H1 (cell line): ENCODE data around the gene C5orf34. TPM values are rescaled to one million over a fixed set of nuclear protein-coding genes. Genes with fewer than 3 reads are reported as not detected.

Source experiments
- CTCF ChIA-PET: fragments of 300-600 bp; sonication (Branson Sonifier 250); formaldehyde crosslinking; loops from one replicate; lab custom pipeline; 2021; ENCODE audit not compliant: partially characterized antibody; lab: Charles Lee
- POLR2A ChIA-PET: fragments of 300-600 bp; sonication (Branson Sonifier 250); formaldehyde crosslinking; loops from one replicate; lab custom pipeline; 2021; ENCODE audit warnings: inconsistent platforms; ENCODE audit not compliant: partially characterized antibody; lab: Charles Lee
- DNase-seq, 2 experiments: peaks; one replicate each; pipeline versions ENCODE4 v3.0.0 to v3.0.0-alpha.2; 2010 to 2022; ENCODE audit warnings: low spot score in 2 of 2, low read depth in 1 of 2, mixed read lengths in 1 of 2
- FAIRE-seq: peaks from 2 replicates; lab custom pipeline; 2011; peaks lifted over from hg19 to GRCh38; lab: Jason Lieb, UNC
- H2AFZ ChIP-seq: 2 replicates; pipeline ENCODE4 v1.8.1; 2012; ENCODE audit warnings: low read length, inconsistent platforms
- H2AK5ac ChIP-seq: 2 replicates; pipeline ENCODE4 v1.6.1; 2013; ENCODE audit warnings: low read depth, low read length
- H2BK120ac ChIP-seq: replicated peaks from 2 replicates; pipeline ENCODE3; 2013; ENCODE audit warnings: low read depth, low read length, inconsistent platforms
- H2BK12ac ChIP-seq: 2 replicates; pipeline ENCODE4 v1.6.1; 2013; ENCODE audit warnings: low read depth, low read length
- H2BK15ac ChIP-seq: 2 replicates; pipeline ENCODE4 v1.6.1; 2013; ENCODE audit warnings: low read length
- H2BK20ac ChIP-seq: 2 replicates; pipeline ENCODE4 v1.6.1; 2013; ENCODE audit warnings: low read length
- H2BK5ac ChIP-seq: 2 replicates; pipeline ENCODE4 v1.6.1; 2013; ENCODE audit warnings: low read depth, low read length
- H3K14ac ChIP-seq: 2 replicates; pipeline ENCODE4 v1.6.1; 2013; ENCODE audit warnings: inconsistent platforms; ENCODE audit not compliant: insufficient read length
- H3K18ac ChIP-seq: 2 replicates; pipeline ENCODE4 v1.6.1; 2013; ENCODE audit warnings: low read length; ENCODE audit errors: extremely low read depth
- H3K23ac ChIP-seq: 2 replicates; pipeline ENCODE4 v1.6.1; 2013; ENCODE audit warnings: inconsistent platforms; ENCODE audit not compliant: insufficient read length
- H3K23me2 ChIP-seq: 2 replicates; pipeline ENCODE4 v1.6.1; 2013; ENCODE audit warnings: low read depth, low read length
- H3K27ac ChIP-seq: 2 replicates; pipeline ENCODE4 v1.6.1; 2011; ENCODE audit warnings: low read depth, low read length, inconsistent platforms
- H3K27me3 ChIP-seq, 4 experiments: replicated peaks in 1 of 4; 1 replicate in 1 of 4; 2 replicates in 3 of 4; pipeline versions ENCODE4 v1.6.1 to v1.8.1; 2011 to 2013; ENCODE audit warnings: low read length in 3 of 4, mild to moderate bottlenecking in 3 of 4, inconsistent platforms in 2 of 4, mixed read lengths in 2 of 4, moderate library complexity in 1 of 4; ENCODE audit not compliant: control insufficient read depth in 3 of 4, insufficient read depth in 3 of 4; ENCODE audit errors: extremely low read depth in 1 of 4
- H3K36me3 ChIP-seq, 4 experiments: 2 replicates each; pipeline versions ENCODE4 v1.6.1 to v1.8.1; 2011 to 2013; ENCODE audit warnings: mild to moderate bottlenecking in 4 of 4, low read length in 3 of 4, moderate library complexity in 2 of 4, control low read depth in 1 of 4, inconsistent platforms in 1 of 4; ENCODE audit not compliant: insufficient read depth in 4 of 4, control insufficient read depth in 2 of 4
- H3K4ac ChIP-seq: replicated peaks from 2 replicates; pipeline ENCODE3; 2013; ENCODE audit warnings: low read length, low read depth, mixed read lengths, inconsistent platforms; ENCODE audit not compliant: insufficient read length
- H3K4me1 ChIP-seq, 4 experiments: replicated peaks in 1 of 4; 1 replicate in 1 of 4; 2 replicates in 3 of 4; pipeline versions ENCODE4 v1.6.1 to v1.8.1; 2011 to 2013; ENCODE audit warnings: low read length in 3 of 4, inconsistent platforms in 2 of 4, mixed read lengths in 1 of 4; ENCODE audit not compliant: insufficient read depth in 4 of 4, control insufficient read depth in 3 of 4
- H3K4me2 ChIP-seq, 2 experiments: 2 replicates each; pipeline versions ENCODE4 v1.6.1 to v1.8.1; 2011 to 2013; ENCODE audit warnings: low read depth in 2 of 2, low read length in 2 of 2, control low read depth in 1 of 2, inconsistent platforms in 1 of 2, mild to moderate bottlenecking in 1 of 2; ENCODE audit not compliant: insufficient read depth in 1 of 2
- H3K4me3 ChIP-seq, 4 experiments: fragments of 200-600, 300-600 bp in 1 of 4; sonication (generic), shearing (Covaris generic), sonication (Bioruptor Twin) in 1 of 4; 2 replicates each; pipeline versions ENCODE4 v1.5.1 to v1.8.1; 2011 to 2016; ENCODE audit warnings: low read length in 4 of 4, low read depth in 3 of 4, control low read depth in 2 of 4, inconsistent platforms in 2 of 4, mild to moderate bottlenecking in 2 of 4, mixed read lengths in 1 of 4, moderate library complexity in 1 of 4; ENCODE audit not compliant: insufficient read depth in 2 of 4; ENCODE audit errors: extremely low read depth in 1 of 4
- H3K56ac ChIP-seq: replicated peaks from 2 replicates; pipeline ENCODE3; 2013; ENCODE audit warnings: low read depth, mild to moderate bottlenecking, mixed read lengths, low read length, inconsistent platforms; ENCODE audit not compliant: insufficient read length
- H3K79me1 ChIP-seq: 2 replicates; pipeline ENCODE4 v1.6.1; 2013; ENCODE audit warnings: low read depth, low read length, control low read depth
- H3K79me2 ChIP-seq, 2 experiments: 2 replicates each; pipeline versions ENCODE4 v1.6.1 to v1.8.1; 2012 to 2013; ENCODE audit warnings: low read length in 2 of 2, mild to moderate bottlenecking in 2 of 2, inconsistent platforms in 1 of 2; ENCODE audit not compliant: insufficient read depth in 2 of 2, control insufficient read depth in 1 of 2
- H3K9ac ChIP-seq, 4 experiments: replicated peaks in 1 of 4; 1 replicate in 1 of 4; 2 replicates in 3 of 4; pipeline versions ENCODE4 v1.6.1 to v1.8.1; 2011 to 2013; ENCODE audit warnings: low read depth in 3 of 4, low read length in 3 of 4, control low read depth in 2 of 4, mild to moderate bottlenecking in 2 of 4, moderate library complexity in 2 of 4, inconsistent platforms in 1 of 4; ENCODE audit errors: extremely low read depth in 1 of 4
- H3K9me3 ChIP-seq, 2 experiments: 2 replicates each; pipeline versions ENCODE4 v1.6.1 to v1.8.1; 2012 to 2013; ENCODE audit warnings: mild to moderate bottlenecking in 2 of 2, moderate library complexity in 2 of 2, control low read depth in 1 of 2, inconsistent platforms in 1 of 2, low read depth in 1 of 2, low read length in 1 of 2, mixed read lengths in 1 of 2; ENCODE audit not compliant: insufficient read depth in 2 of 2
- H4K20me1 ChIP-seq, 2 experiments: replicated peaks in 1 of 2; 2 replicates each; pipeline versions ENCODE3 to v1.8.1; 2011 to 2013; ENCODE audit warnings: inconsistent platforms in 2 of 2, low read length in 2 of 2, mild to moderate bottlenecking in 1 of 2; ENCODE audit not compliant: insufficient read depth in 2 of 2, control insufficient read depth in 1 of 2
- H4K5ac ChIP-seq: 2 replicates; pipeline ENCODE4 v1.6.1; 2013; ENCODE audit warnings: low read length, low read depth, mixed read lengths, inconsistent platforms; ENCODE audit not compliant: insufficient read length
- H4K8ac ChIP-seq: 2 replicates; pipeline ENCODE4 v1.8.0; 2013; ENCODE audit warnings: mild to moderate bottlenecking, moderate library complexity, low read length, inconsistent platforms; ENCODE audit not compliant: insufficient read depth; ENCODE audit errors: extremely low read depth
- H4K91ac ChIP-seq: replicated peaks from 2 replicates; pipeline ENCODE3; 2013; ENCODE audit warnings: low read length, mixed read lengths, inconsistent platforms; ENCODE audit not compliant: insufficient read length
- CBX5 ChIP-seq: fragments of 300-800, 300-1000 bp; sonication (generic); IDR thresholded peaks from 2 replicates; pipeline ENCODE4 v1.7.1; 2016; ENCODE audit warnings: antibody characterized with exemption, low read length, low read depth
- CBX8 ChIP-seq: fragments of 300-800, 300-1000 bp; sonication (generic); IDR thresholded peaks from 2 replicates; pipeline ENCODE4 v1.7.1; 2016; ENCODE audit warnings: low read depth, low read length, borderline replicate concordance
- CHD2 ChIP-seq: IDR thresholded peaks from 2 replicates; pipeline ENCODE4 v1.6.1; 2012; ENCODE audit warnings: low read length, improper control_type of control experiment
- EGR1 ChIP-seq: IDR thresholded peaks from 2 replicates; pipeline ENCODE4 v1.6.1; 2011; ENCODE audit warnings: low read depth, low read length, borderline replicate concordance
- EZH2 ChIP-seq: fragments of 200-600 bp; sonication (generic); IDR thresholded peaks from 2 replicates; pipeline ENCODE4 v1.7.1; 2012; ENCODE audit warnings: low read depth, mild to moderate bottlenecking, moderate library complexity, low read length, inconsistent platforms; ENCODE audit not compliant: severe bottlenecking
- GTF2F1 ChIP-seq: IDR thresholded peaks from 2 replicates; pipeline ENCODE4 v1.6.1; 2012; ENCODE audit warnings: low read depth, low read length, improper control_type of control experiment, borderline replicate concordance
- JUN ChIP-seq: IDR thresholded peaks from 2 replicates; pipeline ENCODE4 v1.6.1; 2011; ENCODE audit warnings: low read depth, mild to moderate bottlenecking, improper control_type of control experiment, low read length
- NRF1 ChIP-seq: IDR thresholded peaks from 2 replicates; pipeline ENCODE4 v1.6.1; 2011; ENCODE audit warnings: mild to moderate bottlenecking, low read depth, low read length, improper control_type of control experiment
- POLR2AphosphoS5 ChIP-seq: IDR thresholded peaks from 2 replicates; pipeline ENCODE4 v1.6.1; 2011; ENCODE audit warnings: low read depth, low read length
- POU5F1 ChIP-seq: IDR thresholded peaks from 2 replicates; pipeline ENCODE4 v1.6.1; 2011; ENCODE audit warnings: low read depth, mild to moderate bottlenecking, low read length, moderate library complexity
- SUZ12 ChIP-seq: fragments of 200-600 bp; sonication (generic); IDR thresholded peaks from 2 replicates; pipeline ENCODE4 v1.6.1; 2012; ENCODE audit warnings: mild to moderate bottlenecking, inconsistent platforms, low read length, moderate library complexity, mixed read lengths
- TBP ChIP-seq: IDR thresholded peaks from 2 replicates; pipeline ENCODE4 v1.6.1; 2011; ENCODE audit warnings: low read depth, low read length, improper control_type of control experiment
- WGBS, 2 experiments: shearing (Covaris generic) in 1 of 2; methylation state at CpG; one replicate each; pipeline versions ENCODE4 v1.1.6 to v1.1.7; 2013 to 2015; ENCODE audit warnings: low lambda C conversion rate in 2 of 2, mixed read lengths in 2 of 2, inconsistent platforms in 1 of 2, low coverage in 1 of 2, missing lambda C conversion rate in 1 of 2; ENCODE audit not compliant: insufficient replicate concordance in 2 of 2, insufficient coverage in 1 of 2, insufficient read length in 1 of 2; ENCODE audit errors: extremely low coverage in 1 of 2, missing lambda C conversion rate in 1 of 2; 5-methylcytosine and 5-hydroxymethylcytosine counted together
- polyA plus RNA-seq, 7 experiments: library from polyadenylated mRNA; depleted of rRNA in 3 of 7; stranded (reverse) in 5 of 7; unstranded in 2 of 7; fragments of >200 nt in 5 of 7; fragments of 200-250 nt in 2 of 7; gene quantifications; 1 replicate in 5 of 7; 2 replicates in 1 of 7; 4 replicates in 1 of 7; pipeline versions ENCODE4 v1.2.1 to v1.2.3, GENCODE V29; 2011 to 2013; ENCODE audit warnings: missing spikeins in 2 of 7, mixed read lengths in 2 of 7
- total RNA-seq: library from RNA; stranded (reverse); fragmentation: NEBNext Ultra II Directional; extraction: Animal tissue kit (Norgen Biotek cat#: 25700); gene quantifications from 2 replicates; pipeline ENCODE4 v1.2.1, GENCODE V29; 2021

The C5orf34 gene
- total and polyA plus RNA-seq, 2 of the 8 experiments (the other 6 are each of a cell fraction or from before 2014, with no cell fraction given) = 6.8 to 8.6 TPM

GRCh38 chr5:43540746-43541145 is 25.8 kb upstream of the C5orf34 start:
- Histone ChIP-seq H3K4ac (no peak overlapping the region), H3K23ac (no peak overlapping the region)
- no peak for TF ChIP-seq EZH2
- TF ChIP-seq TBP = no peak
- TF ChIP-seq CBX8 = no peak
- no peak for TF ChIP-seq CBX5
- TF ChIP-seq GTF2F1 = no peak
- no peak for TF ChIP-seq POLR2AphosphoS5
- TF ChIP-seq JUN = no peak
- TF ChIP-seq NRF1 = no peak
- no peak for TF ChIP-seq CHD2
- TF ChIP-seq POU5F1 = no peak
- no peak for TF ChIP-seq EGR1
- TF ChIP-seq SUZ12 = no peak
- TF ChIP-seq, all 59 proteins: peak for 0
- H2BK120ac ChIP-seq = no peak overlapping the region
- H3K79me2 ChIP-seq = no peaks in the 10 kb centered on the region; a peak in 1 of 4 replicates
- H3K27me3 ChIP-seq = no peaks in the 10 kb centered on the region
- no peaks in the 10 kb centered on the region for H3K9me3 ChIP-seq
- H2AFZ ChIP-seq = no peak overlapping the region
- no peak overlapping the region for H2BK5ac ChIP-seq
- FAIRE-seq = no peak
- peaks cover 14 to 78% (median 47%) of the 10 kb centered on the region in 4 experiments for H3K36me3 ChIP-seq
- CTCF ChIA-PET = interaction anchor here (0.6 to 1.3 kb wide), 3 partner anchors 14 to 91 kb away, joined by 3 to 4 read pairs (median 3); no protein-coding TSS in a partner anchor
- no peak overlapping the region for H3K9ac ChIP-seq
- POLR2A ChIA-PET = interaction anchor here (0.6 to 1.9 kb wide), 5 partner anchors 11 to 131 kb away, joined by 3 to 6 read pairs (median 3); partner anchors contain the start of gene NNT
- no peak overlapping the region for H3K4me2 ChIP-seq
- H3K56ac ChIP-seq = no peak overlapping the region
- H4K91ac ChIP-seq = no peak overlapping the region
- H2BK20ac ChIP-seq = no peak overlapping the region
- no peak overlapping the region for H4K8ac ChIP-seq
- H3K4me3 ChIP-seq = no peak overlapping the region
- 90% methylated on average over 6 of the region's 6 CpGs; no CpG with 5 or more reads in 1 of the 2 experiments for WGBS, 2 experiments
- no peak overlapping the region for H2AK5ac ChIP-seq
- no peak overlapping the region for H2BK12ac ChIP-seq
- H3K79me1 ChIP-seq = no peaks in the 10 kb centered on the region; the same call in 1 of the 2 replicates
- H4K20me1 ChIP-seq = peaks cover 2 to 3% of the 10 kb centered on the region in 2 experiments
- H3K23me2 ChIP-seq = no peaks in the 10 kb centered on the region
- no peak for DNase-seq
- H3K27ac ChIP-seq = no peak overlapping the region
- no peak overlapping the region for H3K18ac ChIP-seq
- no peak overlapping the region for H4K5ac ChIP-seq
- no peak overlapping the region for H3K14ac ChIP-seq
- no peaks in the 10 kb centered on the region for H3K4me1 ChIP-seq
- no peak overlapping the region for H2BK15ac ChIP-seq
